OCI-M2 (cell line): Measurements from ENCODE around the gene SH3BGR.
"Not testable (repeated sequence)": the region's sequence is repeated elsewhere in the genome, so short reads cannot be mapped to it uniquely, and the experiment has no call there.

Source experiments
- DNase-seq: peaks from one replicate; lab custom pipeline; 2025; ENCODE audit not compliant: unreplicated experiment; lab: John Stamatoyannopoulos, UW

The SH3BGR gene

DNA sequence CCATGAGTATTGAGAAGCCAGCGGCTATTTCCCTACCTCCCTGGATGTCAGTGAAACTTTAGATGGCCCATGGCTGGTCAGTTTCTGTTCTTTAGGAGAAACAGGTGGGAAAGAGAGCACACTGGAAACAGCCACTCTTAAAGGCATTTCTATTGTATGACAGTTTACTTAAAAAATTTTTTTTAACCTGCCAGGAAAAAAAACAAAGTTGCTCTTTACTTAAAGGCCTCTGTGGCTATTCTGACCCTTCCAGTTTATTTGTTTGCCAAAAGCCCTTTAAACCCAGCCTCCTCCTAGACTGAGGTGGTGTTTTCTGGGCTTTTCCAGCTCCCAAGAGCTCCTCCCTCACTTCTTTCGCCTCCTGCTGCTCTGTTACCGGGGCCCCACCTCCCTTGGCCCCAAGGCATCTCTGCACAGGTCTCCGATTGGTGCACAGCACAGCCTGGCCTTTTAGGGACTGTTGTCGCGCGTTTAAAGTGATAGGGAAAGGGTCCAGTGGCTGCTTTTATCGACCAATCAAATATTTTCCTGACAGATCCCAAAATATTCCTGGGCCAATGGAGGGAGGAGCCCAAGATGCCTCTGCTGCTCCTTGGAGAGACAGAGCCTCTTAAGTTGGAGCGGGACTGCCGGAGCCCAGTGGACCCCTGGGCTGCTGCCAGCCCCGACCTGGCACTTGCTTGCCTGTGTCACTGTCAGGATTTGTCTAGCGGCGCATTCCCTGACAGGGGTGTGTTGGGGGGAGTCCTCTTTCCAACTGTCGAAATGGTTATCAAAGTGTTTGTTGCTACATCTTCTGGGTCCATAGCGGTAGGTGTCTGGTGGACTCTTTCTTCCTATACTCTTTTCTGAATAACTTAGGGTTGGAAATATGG lies at the start of gene SH3BGR:
TSS of gene SH3BGR (plus strand) at position 639 of the 875 bp plus-strand sequence. CDS start at position 766, 127 bp downstream.
- DNase-seq, result no peak

DNA sequence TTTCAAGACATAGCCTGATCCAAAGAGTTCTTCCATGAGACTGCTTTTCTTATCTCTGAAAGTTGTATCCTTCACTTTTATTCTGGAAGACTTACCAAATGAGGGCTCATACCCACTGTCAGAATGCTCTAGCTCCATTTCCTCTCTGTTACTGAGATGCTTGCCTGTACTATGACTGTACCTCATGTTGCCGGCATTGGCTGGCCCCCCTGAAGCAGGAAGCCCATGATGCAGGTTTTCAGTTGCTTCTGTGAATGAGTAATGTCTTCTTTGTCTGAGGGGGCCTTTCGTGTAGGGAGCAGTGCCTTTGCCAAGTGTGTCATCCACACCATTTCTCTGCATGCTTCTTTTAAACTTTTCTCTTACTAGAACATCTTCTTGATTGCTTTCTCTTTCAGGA lies 45.7 kb upstream of the SH3BGR start:
- no peak for DNase-seq

DNA sequence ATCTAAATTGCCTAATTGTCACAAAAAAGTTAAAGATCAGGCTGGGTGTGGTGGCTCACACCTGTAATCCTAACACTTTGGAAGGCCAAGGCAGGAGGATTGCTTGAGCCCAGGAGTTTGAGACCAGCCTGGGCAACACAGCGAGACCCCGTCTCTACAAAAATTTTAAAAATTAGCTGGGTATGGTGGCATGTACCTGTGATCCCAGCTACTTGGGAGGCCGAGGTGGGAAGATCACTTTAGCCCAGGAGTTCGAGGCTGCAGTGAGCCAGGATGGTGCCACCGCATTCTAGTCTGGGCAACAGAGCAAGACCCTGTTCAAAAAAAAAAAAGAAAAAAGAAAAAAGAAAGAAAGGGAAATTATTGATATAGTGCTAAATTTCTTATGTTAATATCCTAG lies 32.6 kb upstream of the SH3BGR start:
- DNase-seq, result not testable (repeated sequence)

DNA sequence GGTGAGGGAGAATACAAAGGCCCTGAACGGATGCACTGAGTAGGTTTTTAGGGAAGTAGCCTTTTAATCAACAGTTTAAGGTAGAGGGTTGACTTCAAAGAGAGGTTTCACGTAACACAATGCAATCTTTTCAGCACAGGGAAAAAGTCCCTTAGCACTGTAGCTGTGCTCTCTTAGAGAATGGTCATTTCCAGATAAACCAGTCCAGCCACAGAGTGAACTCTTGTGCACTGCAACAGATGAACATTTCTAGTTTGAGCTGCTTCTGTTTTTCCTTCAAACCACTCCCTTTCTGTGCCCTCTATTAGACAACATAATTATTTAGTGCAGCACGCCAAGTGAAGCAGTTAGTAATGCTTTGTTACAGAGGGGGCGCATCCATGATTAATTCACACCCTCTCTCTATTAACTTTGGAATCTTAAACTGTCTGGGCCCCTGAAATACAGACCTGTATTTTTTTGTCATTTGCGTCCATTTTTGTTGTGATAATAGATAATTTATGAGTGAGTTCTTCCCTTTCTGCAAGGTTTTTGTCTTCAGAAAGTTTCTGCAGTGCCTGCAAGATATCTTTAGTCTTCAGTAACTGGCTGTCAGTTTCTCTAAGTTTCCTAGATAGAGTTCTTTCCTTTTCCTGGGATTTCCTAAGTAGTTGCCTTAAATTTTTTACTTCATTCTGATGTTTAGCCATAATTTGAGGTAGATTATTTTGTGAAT lies 29.1 kb upstream of the SH3BGR start:
- peak; percentile 95 for DNase-seq

DNA sequence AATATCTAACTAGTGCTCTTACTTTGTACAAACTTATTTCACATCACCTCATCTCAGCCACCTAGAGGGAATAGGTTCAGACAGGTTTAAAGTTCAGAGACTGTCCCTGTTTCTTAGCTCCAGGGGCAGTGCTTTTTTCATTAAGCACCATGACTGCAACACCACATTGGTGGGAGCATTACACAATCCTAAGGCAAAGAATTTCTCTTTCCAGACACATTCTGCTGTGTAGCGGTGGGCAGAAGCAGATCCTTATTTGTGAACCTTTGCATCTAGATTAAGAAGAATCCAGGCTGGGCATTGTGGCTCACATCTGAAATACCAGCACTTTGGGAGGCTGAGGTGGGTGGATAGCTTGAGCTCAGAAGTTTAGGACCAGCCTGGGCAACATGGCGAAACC lies 22.3 kb upstream of the SH3BGR start:
- no peak for DNase-seq

DNA sequence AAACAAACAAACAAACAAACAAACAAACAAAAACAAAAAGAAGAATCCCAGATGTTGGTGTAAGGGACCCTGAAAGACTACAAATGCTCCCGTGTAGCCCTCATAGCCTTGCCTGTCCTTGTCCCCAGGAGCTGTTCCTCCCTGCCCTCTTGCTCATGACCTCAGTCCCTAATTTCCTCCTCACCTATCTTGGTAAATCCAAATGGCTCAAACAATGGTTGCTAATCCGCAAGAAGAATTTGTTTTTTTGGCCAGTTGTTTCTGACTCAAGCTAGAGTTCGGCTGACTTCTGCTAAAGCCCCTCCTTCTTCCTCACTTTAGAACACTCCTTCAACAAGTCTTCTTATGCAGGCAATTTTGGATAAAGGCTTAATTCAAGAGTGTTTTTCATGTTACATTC lies 21.8 kb upstream of the SH3BGR start:
- DNase-seq, result no peak

DNA sequence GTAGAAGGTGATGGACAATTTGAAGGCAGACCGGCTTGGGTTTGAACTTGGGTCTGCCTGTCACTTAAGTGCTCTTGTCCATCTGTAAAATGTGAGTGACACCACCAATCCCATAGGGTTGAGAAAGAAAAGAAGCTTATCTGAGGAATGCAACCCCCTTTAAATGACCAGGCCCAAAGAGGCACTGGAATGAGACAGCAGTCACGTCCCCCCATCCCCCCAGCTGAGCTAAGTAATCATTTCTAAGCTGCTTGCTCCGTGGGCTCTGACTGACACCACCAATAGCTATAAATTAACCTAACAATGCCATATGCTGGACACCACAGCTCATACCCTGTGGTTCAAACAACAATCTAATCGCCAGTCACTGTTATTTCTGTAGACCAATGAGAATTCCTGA lies 21.3 kb upstream of the SH3BGR start:
- peak; percentile 80 for DNase-seq

DNA sequence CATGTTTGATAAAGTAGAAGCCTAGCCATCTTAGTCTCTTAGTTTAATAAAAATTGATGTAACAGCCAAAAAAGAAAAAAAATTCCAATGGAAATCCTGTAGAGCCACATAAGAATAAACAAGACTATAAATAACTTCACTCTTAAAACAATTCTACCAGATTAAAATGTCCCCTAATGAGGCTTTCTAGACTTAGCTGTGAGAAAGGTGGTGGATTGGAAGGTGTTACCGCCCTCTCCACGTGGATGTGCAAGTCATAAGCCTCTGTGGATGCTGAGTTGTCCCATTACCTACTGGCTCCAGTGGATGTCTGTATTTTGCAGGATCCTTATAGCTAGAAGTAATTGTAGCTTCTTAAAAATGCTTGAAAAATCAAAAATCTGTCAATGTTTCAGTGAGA lies 20.8 kb upstream of the SH3BGR start:
- DNase-seq, result no peak

DNA sequence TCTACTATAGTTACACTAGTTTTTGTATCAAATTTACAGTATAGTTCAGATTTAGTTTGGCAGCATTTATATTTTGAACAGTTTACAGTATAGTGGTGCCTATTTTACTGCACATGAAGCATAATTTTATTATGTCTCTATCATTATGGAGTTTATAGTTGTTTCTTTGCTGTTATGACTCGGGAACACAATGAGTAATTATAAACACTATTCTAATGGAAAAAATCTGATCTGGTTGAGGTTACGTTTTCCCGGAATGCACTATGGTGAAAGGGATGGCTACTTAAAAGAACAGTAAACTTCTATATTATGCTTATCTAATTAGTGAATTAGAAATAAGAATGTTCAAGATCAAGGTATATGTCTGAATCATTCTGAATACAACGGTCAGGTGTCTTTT lies 16.8 kb upstream of the SH3BGR start:
- DNase-seq, result no peak

DNA sequence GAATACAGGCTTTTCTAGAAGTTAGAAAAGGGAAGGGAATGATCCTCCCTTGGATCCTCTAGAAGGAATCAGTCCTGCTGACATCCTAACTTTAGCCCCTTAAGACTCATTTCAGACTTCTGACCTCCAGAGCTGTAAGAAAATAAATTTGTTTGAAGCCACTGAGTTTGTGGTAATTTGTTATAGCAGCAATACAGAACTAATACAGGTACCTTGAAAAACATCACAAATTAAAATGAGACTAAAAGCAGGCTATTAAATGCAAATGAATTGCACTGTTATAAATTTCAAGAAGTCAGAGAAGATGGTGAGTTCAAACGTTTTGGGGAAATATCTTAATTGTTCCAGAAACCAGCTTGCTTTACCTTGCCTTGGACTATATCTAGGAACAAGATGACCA lies 12.5 kb upstream of the SH3BGR start:
- DNase-seq, result no peak

DNA sequence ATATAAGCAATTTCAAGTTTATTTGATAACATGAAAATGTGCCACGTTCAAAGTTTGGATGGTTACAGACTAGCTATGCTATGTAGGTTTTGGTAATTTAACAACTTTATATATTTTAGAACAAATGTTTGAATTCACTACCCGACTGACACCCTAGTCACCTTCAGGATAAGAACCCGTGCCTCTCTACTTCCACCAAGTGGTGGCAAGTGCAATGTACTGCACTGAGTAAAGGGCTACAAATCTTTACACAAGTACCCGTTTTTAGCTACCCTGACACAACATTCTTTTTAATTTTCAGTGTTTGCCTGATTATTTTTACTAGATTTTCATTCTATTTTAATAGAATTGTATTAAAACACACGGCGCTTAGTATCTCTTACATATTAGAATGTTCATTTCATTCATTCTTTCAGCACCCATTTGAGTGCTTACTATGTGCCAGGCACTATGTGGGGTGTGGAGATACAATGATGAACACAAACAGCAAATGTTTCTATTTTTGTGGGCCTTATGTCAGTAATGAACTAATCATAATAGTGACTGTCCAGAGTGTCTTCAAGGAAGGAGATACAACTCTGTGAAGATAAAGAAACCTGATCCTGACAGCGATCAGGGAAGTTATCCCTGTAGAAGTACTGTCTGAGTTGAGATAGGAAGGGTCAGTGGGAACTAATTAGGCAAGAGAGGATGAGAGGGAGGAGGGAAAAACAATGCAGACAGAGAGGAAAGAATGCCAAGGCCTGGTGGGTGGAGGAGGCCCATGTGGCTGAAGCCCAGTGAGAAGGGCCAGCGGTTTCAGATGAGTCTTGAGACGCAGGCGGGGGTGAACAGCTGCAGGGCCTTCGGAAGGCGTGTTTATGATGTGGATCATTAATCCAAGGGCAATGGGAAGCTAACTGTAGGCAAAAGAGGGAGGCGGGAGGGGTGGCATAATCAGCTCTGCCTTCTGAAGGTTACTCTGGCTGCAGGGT lies 10.0 kb upstream of the SH3BGR start:
- peak; percentile 93 for DNase-seq

DNA sequence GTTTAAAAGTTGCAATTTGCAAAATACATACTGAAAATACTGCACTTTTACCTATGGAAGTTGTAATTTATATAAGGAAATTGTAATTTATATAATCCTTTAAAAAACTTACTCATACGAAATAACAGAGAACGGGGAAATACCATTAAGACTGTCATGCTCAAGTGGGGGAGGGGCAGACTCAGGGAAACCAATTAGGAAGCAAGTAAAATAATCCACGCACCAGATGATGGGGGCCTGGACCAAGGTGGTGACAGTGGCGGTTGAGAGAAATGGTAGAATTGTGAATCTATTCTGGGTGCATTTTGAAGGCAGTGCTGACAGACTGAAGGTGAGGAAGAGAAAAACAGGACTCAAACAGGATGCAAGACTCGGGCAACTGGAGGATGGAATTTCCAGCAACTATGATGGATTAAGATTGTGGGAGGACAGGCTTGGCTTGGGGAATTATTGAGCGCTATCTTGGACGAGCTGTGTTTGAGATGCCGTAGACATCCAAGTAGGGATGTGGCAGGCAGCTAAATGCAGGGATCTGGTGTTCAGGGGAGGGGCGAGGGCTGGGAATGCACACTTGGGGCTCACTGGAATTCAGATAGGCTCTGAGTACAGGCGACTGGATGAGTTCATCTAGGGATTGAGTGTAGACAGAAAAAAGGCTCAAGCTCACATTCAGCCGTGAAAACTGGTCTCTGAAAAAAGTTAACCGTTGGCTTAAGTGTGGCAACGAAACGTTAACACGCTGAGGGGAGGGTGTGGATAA lies 7.2 kb upstream of the SH3BGR start:
- no peak for DNase-seq

DNA sequence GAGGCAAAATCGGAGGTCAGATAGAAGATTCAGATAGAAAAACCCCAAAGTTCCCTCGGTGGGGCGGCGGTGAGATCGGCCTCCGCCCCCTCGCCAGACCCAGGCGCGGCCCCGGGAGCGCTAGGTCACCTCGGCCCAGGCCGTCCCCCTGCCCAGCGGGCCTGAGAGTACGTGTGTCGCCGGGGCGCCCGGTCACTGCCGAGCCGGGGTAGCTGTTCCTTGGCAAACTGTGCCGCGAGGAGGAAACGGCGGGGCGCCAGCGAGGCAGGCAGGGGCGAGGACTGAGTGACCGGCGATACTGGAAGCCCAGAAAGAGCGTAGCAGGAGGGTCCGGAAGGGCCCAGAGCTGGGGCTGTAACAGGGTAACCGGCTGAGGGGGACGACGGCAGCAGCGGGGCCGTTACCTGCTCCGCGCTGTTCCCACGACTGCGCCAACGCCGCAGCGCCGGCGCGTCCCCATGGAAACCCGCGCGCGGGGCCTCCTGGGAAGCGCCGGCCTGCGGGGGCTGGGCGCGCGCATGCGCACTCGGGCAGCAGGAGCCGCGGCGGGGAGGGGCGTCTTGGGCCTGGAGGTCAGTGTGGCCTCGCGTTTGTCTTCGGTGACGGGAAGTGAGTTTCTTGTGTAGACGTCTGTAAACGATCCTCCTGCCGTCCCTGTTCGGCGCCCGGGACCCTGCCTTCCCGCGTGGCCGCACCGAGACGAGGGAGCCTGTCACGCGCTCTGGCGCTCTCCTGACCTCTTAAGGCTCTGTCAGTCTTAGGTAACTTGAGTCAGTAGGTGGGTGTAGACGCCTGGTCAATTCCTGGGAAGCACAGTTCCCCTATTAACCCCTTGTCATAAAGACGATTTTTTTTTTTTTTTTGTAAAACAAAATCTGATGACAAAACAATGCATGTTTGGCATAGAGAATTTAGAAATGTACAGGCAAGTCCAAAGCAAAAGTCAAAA lies 6.2 kb upstream of the SH3BGR start, which contains the start of gene LCA5L:
TSS of gene LCA5L (minus strand) at position 458 of the 949 bp plus-strand sequence. CDS start 17,285 bp downstream, outside the sequence.
- DNase-seq, result peak; percentile 98

DNA sequence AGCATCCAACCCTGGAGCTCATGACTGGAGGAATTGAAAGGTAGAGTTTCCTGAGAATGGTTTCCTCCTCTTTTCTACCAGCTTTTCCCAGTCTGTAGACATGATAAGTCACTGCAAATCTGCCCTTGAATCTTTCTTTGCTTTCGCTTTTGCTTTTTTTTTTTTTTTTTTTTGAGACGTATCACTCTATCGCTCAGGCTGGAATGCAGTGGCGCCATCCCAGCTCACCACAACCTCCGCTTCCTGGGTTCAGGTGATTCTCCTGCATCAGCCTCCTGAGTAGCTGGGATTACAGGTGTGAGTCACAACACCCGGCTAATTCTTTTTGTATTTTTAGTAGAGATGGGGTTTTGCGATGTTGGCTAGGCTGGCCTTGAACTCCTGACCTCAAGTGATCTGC lies 4.5 kb upstream of the SH3BGR start:
- no peak for DNase-seq

DNA sequence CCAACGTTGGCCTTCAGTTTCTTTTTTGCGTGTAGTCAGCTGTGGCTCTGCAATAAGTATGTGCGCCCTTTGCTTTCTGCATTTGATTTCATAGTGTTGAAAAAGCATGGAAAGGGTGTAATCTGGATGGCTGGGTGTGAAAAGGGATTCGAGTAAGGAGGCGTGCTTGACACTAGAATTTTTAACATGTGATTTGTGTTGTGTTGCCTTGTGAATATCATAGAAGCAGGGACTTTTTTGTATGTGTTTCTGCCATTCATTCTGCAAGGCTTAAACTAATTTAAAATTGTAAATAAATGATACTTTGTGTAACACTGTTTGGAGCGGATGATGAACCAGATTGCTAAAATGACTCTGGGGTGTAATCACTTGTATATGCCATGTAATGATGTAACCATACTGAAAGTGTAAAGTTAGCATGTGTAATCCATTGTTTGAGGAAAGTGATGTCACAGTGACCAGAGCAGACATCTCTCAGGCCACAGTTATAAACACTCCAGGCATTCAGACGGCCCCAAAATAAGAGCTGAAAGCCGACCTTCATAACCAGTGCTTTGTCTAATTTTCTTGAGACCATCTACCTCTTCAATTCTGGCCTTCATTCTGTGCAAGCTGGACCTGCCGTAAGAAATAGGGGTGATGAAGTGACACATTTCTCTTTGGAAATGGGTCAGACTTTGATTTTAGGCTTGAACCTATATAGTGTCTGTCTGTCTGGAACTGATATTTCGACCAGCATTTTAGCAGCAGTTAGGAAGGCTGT lies 618 bp downstream of the SH3BGR start:
- DNase-seq, result no peak

DNA sequence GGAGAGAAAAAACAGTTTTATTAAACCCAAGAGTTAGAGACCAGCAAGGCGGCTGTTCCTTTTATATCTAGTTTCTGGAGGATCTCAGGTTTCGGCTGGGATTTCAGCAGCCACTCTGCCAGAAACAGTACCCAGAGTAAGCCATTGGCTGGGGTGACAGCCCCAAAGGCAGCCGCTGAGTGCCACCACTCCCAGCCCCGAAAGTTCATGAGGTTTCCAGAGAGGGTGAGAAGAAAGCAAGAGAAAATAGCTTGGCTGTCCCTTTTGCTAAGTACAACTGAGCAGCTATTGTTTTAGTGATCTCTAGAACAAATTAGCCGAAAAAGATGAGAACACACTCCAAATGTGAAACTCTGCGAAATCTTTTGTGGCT lies 1.2 kb downstream of the SH3BGR start:
- no peak for DNase-seq

DNA sequence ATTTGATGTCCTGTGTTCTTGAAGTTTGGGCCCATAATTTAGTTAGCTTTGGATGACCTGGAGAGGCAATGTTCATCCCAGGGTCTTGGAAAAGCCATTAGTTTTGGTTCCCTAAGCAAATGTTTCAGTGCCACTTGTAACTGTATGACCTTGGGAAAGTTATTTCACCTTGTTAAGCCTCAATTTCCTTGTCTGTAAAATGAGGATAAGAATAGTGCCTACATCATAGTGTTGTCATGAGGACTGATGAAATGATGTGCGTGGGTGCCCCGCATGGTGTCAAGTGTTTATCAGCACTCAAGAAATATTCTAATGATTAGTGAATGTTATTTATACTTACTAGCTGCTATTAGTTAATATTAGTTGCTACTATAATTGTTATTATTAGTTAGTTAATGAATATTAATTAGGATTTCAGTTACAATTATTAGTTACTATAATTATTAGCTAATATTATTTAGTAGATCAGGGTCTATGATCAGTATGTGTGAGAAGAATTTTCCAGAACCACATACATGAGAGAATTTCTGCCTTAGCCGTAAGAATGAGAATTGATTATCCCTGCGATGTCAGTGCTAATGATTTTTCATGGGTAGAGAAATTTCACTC lies 1.9 kb downstream of the SH3BGR start:
- DNase-seq, result no peak
